SK-N-SH (cell line): ENCODE results near the gene PSME4.
A peak's percentile ranks its signal among the peaks of the same experiment; 100 is the strongest.

Experiments
- CTCF ChIP-seq: fragments of 200-600 bp; sonication (generic); IDR thresholded peaks from 2 replicates; pipeline ENCODE4 v1.6.1; 2017; ENCODE audit warnings: antibody characterized with exemption, mild to moderate bottlenecking, moderate library complexity
- JUND ChIP-seq: IDR thresholded peaks from 2 replicates; pipeline ENCODE4 v1.4.0; 2012
- NFIC ChIP-seq: IDR thresholded peaks from 2 replicates; pipeline ENCODE4 v1.4.0; 2012; ENCODE audit warnings: borderline replicate concordance

GRCh38 chr2:53987336-53987921 lies 16.6 kb upstream of the PSME4 start:
- TF ChIP-seq JUND (no peak), NFIC (0 out of 2 replicates have a peak, but pooled peaks have one; percentile 10), CTCF (no peak)
